ENCODE data around the gene CYSRT1.

DNA sequence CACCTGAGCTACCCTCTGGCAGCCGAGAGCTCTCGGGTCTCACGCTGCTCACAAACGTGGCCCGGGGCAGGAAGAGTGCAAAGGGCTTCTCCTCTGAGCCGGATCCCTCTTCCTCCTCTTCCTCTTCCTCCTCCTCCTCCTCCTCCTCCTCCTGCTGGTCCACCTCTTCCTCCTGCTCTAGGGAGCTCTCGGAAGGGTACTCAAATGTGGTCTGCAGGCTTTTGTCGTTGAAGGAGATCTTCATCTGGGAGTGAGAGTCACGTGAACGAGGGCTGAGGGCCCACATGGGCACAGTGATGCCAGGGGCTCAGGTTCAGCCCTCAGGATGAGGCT lies 32.6 kb upstream of the CYSRT1 start:
- TF ChIP-seq, protein P1, sequence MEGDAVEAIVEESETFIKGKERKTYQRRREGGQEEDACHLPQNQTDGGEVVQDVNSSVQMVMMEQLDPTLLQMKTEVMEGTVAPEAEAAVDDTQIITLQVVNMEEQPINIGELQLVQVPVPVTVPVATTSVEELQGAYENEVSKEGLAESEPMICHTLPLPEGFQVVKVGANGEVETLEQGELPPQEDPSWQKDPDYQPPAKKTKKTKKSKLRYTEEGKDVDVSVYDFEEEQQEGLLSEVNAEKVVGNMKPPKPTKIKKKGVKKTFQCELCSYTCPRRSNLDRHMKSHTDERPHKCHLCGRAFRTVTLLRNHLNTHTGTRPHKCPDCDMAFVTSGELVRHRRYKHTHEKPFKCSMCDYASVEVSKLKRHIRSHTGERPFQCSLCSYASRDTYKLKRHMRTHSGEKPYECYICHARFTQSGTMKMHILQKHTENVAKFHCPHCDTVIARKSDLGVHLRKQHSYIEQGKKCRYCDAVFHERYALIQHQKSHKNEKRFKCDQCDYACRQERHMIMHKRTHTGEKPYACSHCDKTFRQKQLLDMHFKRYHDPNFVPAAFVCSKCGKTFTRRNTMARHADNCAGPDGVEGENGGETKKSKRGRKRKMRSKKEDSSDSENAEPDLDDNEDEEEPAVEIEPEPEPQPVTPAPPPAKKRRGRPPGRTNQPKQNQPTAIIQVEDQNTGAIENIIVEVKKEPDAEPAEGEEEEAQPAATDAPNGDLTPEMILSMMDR (IDR thresholded peaks at IDR 0.05 in 8 of 11, conservative IDR thresholded peaks at IDR 0.05 in 3 of 11), result no peak
- TF ChIP-seq POLR2AphosphoS5 (IDR thresholded peaks at IDR 0.05), result no peak

Data from spleen (tissue), 7 donors.